Thyroid gland (tissue), 4 donors: ENCODE measurements around the gene CCDC51. TPM values are rescaled to one million over a fixed set of nuclear protein-coding genes. Genes with fewer than 3 reads are reported as not detected.

ENCODE experiments used
- DNase-seq, 2 donors: peaks; one replicate each; pipeline ENCODE4 v3.0.0-alpha.2; 2019
- H3K27ac ChIP-seq, 3 donors: fragments of 200-600 bp; sonication (generic); 1 replicate in 2 of 3; 2 replicates in 1 of 3; pipeline ENCODE4 v1.5.1; 2016 to 2019; ENCODE audit warnings: mild to moderate bottlenecking in 1 of 3, moderate library complexity in 1 of 3
- H3K27me3 ChIP-seq: fragments of 200-600 bp; sonication (generic); one replicate; pipeline ENCODE4 v1.5.1; 2019
- H3K36me3 ChIP-seq, 2 donors: fragments of 200-600 bp; sonication (generic); one replicate each; pipeline ENCODE4 v1.5.1; 2016 to 2019
- H3K4me1 ChIP-seq, 2 donors: fragments of 200-600 bp; sonication (generic); one replicate each; pipeline ENCODE4 v1.5.1; 2017 to 2019
- H3K4me3 ChIP-seq, 3 donors: fragments of 200-600 bp; sonication (generic); replicated peaks in 1 of 3; 1 replicate in 2 of 3; 2 replicates in 1 of 3; pipeline ENCODE4 v1.5.1; 2016; ENCODE audit warnings: mild to moderate bottlenecking in 1 of 3
- H3K9me3 ChIP-seq: fragments of 200-600 bp; sonication (generic); one replicate; pipeline ENCODE4 v1.5.1; 2017
- CTCF ChIP-seq, 6 experiments: fragments of 200-600 bp in 3 of 6; fragments of 450-650 bp in 3 of 6; sonication (generic) in 3 of 6; IDR thresholded peaks; one replicate each; pipeline ENCODE4 v1.5.1; 2016 to 2019; ENCODE audit warnings: antibody characterized with exemption in 6 of 6, mild to moderate bottlenecking in 2 of 6, inconsistent platforms in 1 of 6, moderate library complexity in 1 of 6
- POLR2A ChIP-seq, 2 donors: fragments of 450-650 bp; IDR thresholded peaks; one replicate each; pipeline ENCODE4 v1.6.1; 2017; ENCODE audit warnings: antibody characterized with exemption in 2 of 2, mild to moderate bottlenecking in 2 of 2, moderate library complexity in 1 of 2
- whole genome bisulfite sequencing, 2 donors: methylation state at CpG; one replicate each; pipeline ENCODE4 v1.1.5; 2017; 5-methylcytosine and 5-hydroxymethylcytosine counted together
- intact Hi-C: fragments of 100-400 bp; cut with DNase I; formaldehyde crosslinking; loops from one replicate; pipeline ENCODE4 v1.15.1; 2023
- total RNA-seq, 4 donors: library from RNA; depleted of rRNA; stranded (reverse); fragments of >200 nt; gene quantifications; one replicate each; pipeline ENCODE4 v1.2.3, GENCODE V29; 2016

CCDC51 gene
- total RNA-seq, 4 donors from 2014 or later = 8.6 to 17.0 (median 15.0) TPM

- no peaks in the 10 kb centered on the region for H3K9me3 ChIP-seq
- WGBS, 2 donors = 85 to 90% methylated on average over 7 to 22 of the region's 27 CpGs
- no peak for DNase-seq
- intact Hi-C loops = no loop called here
- H3K4me1 ChIP-seq = peaks cover 40 to 51% of the 10 kb centered on the region in 2 donors
- H3K27me3 ChIP-seq = no peaks in the 10 kb centered on the region
- peaks cover 5 to 12% of the 10 kb centered on the region in 2 donors for H3K36me3 ChIP-seq
- TF ChIP-seq POLR2A (IDR thresholded peaks at IDR 0.05) (no peak), CTCF (IDR thresholded peaks at IDR 0.05) (no peak)
- peak overlapping the region; percentile 94 to 96 (median 95) for H3K27ac ChIP-seq
- no peak overlapping the region for H3K4me3 ChIP-seq
Observed at GRCh38 chr3:48423883-48424695, 15.8 kb downstream of the CCDC51 start.

GRCh38 chr3:48423241-48423882 is 16.6 kb downstream of the CCDC51 start:
- no peak for DNase-seq
- Histone ChIP-seq H3K36me3 (peaks cover 12 to 19% of the 10 kb centered on the region in 2 donors), H3K4me3 (no peak overlapping the region), H3K4me1 (peaks cover 35 to 50% of the 10 kb centered on the region in 2 donors), H3K27me3 (no peaks in the 10 kb centered on the region), H3K9me3 (no peaks in the 10 kb centered on the region), H3K27ac (no peak overlapping the region)
- 90 to 91% methylated on average over 21 to 25 of the region's 25 CpGs for WGBS, 2 donors
- intact Hi-C loops = no loop called here
- no peak for TF ChIP-seq CTCF (IDR thresholded peaks at IDR 0.05)
- TF ChIP-seq POLR2A (IDR thresholded peaks at IDR 0.05) = no peak

GRCh38 chr3:48422681-48423080 is 17.2 kb downstream of the CCDC51 start:
- Histone ChIP-seq H3K36me3 (peaks cover 19 to 26% of the 10 kb centered on the region in 2 donors), H3K27ac (no peak overlapping the region), H3K9me3 (no peaks in the 10 kb centered on the region), H3K4me3 (no peak overlapping the region), H3K27me3 (no peaks in the 10 kb centered on the region), H3K4me1 (peaks cover 28 to 43% of the 10 kb centered on the region in 2 donors)
- TF ChIP-seq POLR2A (IDR thresholded peaks at IDR 0.05) (no peak), CTCF (IDR thresholded peaks at IDR 0.05) (no peak)
- intact Hi-C loops = no loop called here
- no peak for DNase-seq
- WGBS, 2 donors = 81 to 88% methylated on average over 8 of the region's 8 CpGs

GRCh38 chr3:48422272-48422671 is 17.6 kb downstream of the CCDC51 start:
- H3K4me1 ChIP-seq = peaks cover 24 to 39% of the 10 kb centered on the region in 2 donors
- H3K36me3 ChIP-seq = peaks cover 23 to 30% of the 10 kb centered on the region in 2 donors
- 100% methylated on average over 1 to 3 of the region's 3 CpGs for WGBS, 2 donors

More at GRCh38 chr3:48422272-48422671, 17.6 kb downstream of the CCDC51 start:
- no peak for DNase-seq
- Histone ChIP-seq H3K9me3 (no peaks in the 10 kb centered on the region), H3K27ac (no peak overlapping the region), H3K4me3 (no peak overlapping the region), H3K27me3 (no peaks in the 10 kb centered on the region)
- intact Hi-C loops = no loop called here
- TF ChIP-seq POLR2A (IDR thresholded peaks at IDR 0.05) (no peak), CTCF (IDR thresholded peaks at IDR 0.05) (no peak)
